Measurements from ENCODE around the gene RBP7.

RBP7 gene

GRCh38 chr1:10061276-10061675 lies 64.2 kb downstream of the RBP7 start:
- H3K27ac ChIP-seq: no peak overlapping the region
- TF ChIP-seq ZFX (IDR thresholded peaks at IDR 0.05) (no peak), CTCF (conservative IDR thresholded peaks at IDR 0.05) (no peak)

DNA sequence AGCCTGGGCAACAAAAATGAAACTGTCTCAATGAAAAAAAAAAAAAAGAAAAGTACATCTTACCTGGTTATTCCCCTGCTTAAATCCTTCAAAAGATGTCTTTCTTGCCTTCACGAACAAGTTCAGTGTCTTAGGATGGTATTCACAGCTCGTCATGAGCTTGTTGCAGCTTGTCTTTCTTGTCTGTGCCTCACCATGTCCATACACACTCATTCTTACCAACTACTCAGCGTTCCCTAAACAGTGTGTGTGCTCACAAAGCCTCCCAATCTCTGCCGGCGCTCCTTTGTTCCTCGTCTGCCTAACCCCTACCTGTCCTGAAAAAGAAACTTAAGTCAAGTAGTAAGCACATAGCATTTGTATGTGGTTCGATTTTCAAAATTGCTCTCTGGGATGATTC lies 66.8 kb downstream of the RBP7 start:
- TF ChIP-seq ZFX (IDR thresholded peaks at IDR 0.05): no peak
- no peak for TF ChIP-seq CTCF (conservative IDR thresholded peaks at IDR 0.05)
- no peak overlapping the region for H3K27ac ChIP-seq

DNA sequence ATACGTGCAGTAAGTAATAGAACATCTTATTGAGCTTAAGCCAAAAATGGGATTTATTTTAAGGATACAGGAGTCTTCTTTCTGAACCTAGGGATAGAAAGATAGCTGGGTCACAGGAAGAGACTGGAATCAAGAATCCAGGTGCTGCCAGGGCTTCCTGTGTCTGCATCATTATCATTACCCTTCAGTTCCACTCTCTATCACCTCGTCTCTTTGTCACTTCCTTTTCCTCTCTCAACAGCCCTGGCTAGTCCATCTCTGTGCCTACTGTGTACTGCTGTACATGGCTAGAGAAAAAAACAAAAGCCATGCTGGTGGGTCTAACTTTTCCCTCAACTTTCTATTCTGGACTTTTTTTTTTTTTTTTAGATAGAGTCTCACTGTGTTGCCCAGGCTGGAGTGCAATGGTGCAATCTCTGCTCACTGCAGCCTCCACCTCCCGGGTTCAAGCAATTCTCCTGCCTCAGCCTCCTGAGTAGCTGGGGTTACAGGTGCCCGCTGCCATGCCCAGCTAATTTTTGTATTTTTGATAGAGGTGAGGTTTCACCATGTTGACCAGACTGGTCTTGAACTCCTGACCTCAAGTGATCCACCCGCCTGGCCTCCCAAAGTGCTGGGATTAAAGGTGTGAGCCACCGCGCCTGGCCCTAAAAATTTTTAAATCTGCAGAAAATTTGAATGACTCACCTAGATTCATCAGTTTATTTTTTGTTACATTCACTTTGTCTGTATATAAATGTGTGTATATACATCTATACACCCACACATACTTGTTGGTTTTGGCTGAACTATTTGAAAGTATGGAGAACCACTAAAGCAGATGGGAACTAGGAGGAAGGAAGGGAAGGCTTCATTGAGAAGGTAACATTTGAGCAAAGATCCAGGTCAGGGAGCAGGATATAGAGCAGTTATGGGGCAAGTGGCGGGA lies 67.7 kb downstream of the RBP7 start:
- TF ChIP-seq ZFX (IDR thresholded peaks at IDR 0.05) (no peak), CTCF (conservative IDR thresholded peaks at IDR 0.05) (no peak)
- no peak overlapping the region for H3K27ac ChIP-seq

DNA sequence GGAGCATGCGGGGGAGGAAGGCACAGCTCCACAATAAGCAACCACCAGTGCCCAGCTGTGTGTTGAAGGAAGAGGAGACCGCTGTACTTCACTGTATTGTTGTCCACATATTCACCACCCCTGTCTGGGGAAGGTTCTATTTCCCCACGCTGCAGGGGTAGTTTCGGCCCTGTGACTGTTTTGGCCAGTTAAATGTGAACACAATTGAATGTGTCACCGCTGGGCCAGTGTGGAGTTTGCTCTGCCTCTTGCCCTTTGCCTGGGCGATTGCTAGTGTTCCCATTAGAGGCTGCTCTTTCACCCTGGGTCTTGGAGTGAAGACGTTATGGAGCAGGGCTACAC lies 68.3 kb downstream of the RBP7 start:
- TF ChIP-seq ZFX (IDR thresholded peaks at IDR 0.05): no peak
- no peak for TF ChIP-seq CTCF (conservative IDR thresholded peaks at IDR 0.05)
- H3K27ac ChIP-seq: no peak overlapping the region

Measured in C4-2B (cell line).